Measurements from ENCODE around the gene FBXO36.
"Not testable (repeated sequence)": the region's sequence is repeated elsewhere in the genome, so short reads cannot be mapped to it uniquely, and the experiment has no call there.

The FBXO36 gene

GRCh38 chr2:229914171-229914570 lies 8.1 kb upstream of the FBXO36 start:
- no peak for DNase-seq

- no peak for DNase-seq
Measured at GRCh38 chr2:229917793-229918192, 4.5 kb upstream of the FBXO36 start.

GRCh38 chr2:229920011-229920641 lies 2.2 kb upstream of the FBXO36 start:
- DNase-seq = peak; percentile 32

- peak; percentile 72 for DNase-seq
Measured at GRCh38 chr2:229921101-229921891, 1.0 kb upstream of the FBXO36 start.

- peak; percentile 94 for DNase-seq
Measured at GRCh38 chr2:229921892-229922448, 333 bp upstream of the FBXO36 start, which contains the start of gene TRIP12. TSS of gene TRIP12 (minus strand) at chr2:229922009. CDS start at chr2:229880079, 41,930 bp downstream.

- DNase-seq = not testable (repeated sequence)
Measured at GRCh38 chr2:229924541-229924940, 2.2 kb downstream of the FBXO36 start.

GRCh38 chr2:229925201-229925600 lies 2.9 kb downstream of the FBXO36 start:
- DNase-seq = no peak

- DNase-seq = no peak
Measured at GRCh38 chr2:229927817-229928321, 5.6 kb downstream of the FBXO36 start.

GRCh38 chr2:229930656-229931055 lies 8.4 kb downstream of the FBXO36 start:
- DNase-seq = no peak

- no peak for DNase-seq
Measured at GRCh38 chr2:229931241-229931640, 8.9 kb downstream of the FBXO36 start.

- DNase-seq = no peak
Measured at GRCh38 chr2:229937537-229937936, 15.2 kb downstream of the FBXO36 start.

GRCh38 chr2:229942671-229943070 lies 20.4 kb downstream of the FBXO36 start:
- DNase-seq = no peak

- DNase-seq = no peak
Measured at GRCh38 chr2:229943171-229943570, 20.9 kb downstream of the FBXO36 start.

- no peak for DNase-seq
Measured at GRCh38 chr2:229943770-229944449, 21.6 kb downstream of the FBXO36 start.

GRCh38 chr2:229945975-229946374 lies 23.7 kb downstream of the FBXO36 start:
- no peak for DNase-seq

GRCh38 chr2:229947544-229947943 lies 25.2 kb downstream of the FBXO36 start:
- DNase-seq = no peak

GRCh38 chr2:229952256-229952835 lies 30.0 kb downstream of the FBXO36 start:
- DNase-seq = no peak

GRCh38 chr2:229955663-229956062 lies 33.4 kb downstream of the FBXO36 start:
- DNase-seq = no peak

- no peak for DNase-seq
Measured at GRCh38 chr2:229956491-229956890, 34.2 kb downstream of the FBXO36 start.

GRCh38 chr2:229963596-229963995 lies 41.3 kb downstream of the FBXO36 start:
- not testable (repeated sequence) for DNase-seq

GRCh38 chr2:229969921-229970320 lies 47.6 kb downstream of the FBXO36 start:
- DNase-seq = no peak

- no peak for DNase-seq
Measured at GRCh38 chr2:229970406-229970805, 48.1 kb downstream of the FBXO36 start.

GRCh38 chr2:229971298-229971790 lies 49.0 kb downstream of the FBXO36 start:
- DNase-seq = no peak
